ENCODE data around the gene ADGRG6. TPM values are rescaled to one million over a fixed set of nuclear protein-coding genes. Genes with fewer than 3 reads are reported as not detected.

ADGRG6 gene
- total RNA-seq, 2 donors from 2014 or later = 1.0 to 2.7 TPM

DNA sequence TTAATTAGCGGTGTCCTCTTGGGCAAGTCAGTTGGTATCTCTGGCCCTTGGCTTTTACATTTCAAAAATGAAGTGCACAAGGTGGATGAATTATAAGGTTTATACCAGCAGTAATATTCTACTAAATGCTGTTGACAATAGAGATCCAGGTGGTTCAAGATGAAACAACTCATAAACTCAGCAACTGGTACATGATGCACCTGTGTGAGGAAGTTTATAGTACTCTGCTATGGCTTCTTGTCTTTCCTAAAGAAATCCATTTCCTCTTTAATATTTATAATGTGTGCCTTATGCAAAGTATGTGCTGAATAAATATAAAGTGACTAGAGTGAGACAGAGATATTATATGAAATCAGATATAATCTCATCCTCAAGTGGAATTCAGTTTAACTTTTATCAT is 48.5 kb downstream of the ADGRG6 start:
- no peak for ATAC-seq

GRCh38 chr6:142353690-142354089 is 51.9 kb downstream of the ADGRG6 start:
- no peak overlapping the region for H3K27ac Mint-ChIP-seq
- no peaks in the 10 kb centered on the region for H3K36me3 Mint-ChIP-seq
- ATAC-seq (no peak), DNase-seq (ENCODE audit: low spot score in 2 of 2) (no peak)
- H3K9me3 Mint-ChIP-seq = peaks cover 4% of the 10 kb centered on the region in 2 donors

More for the DNA sequence above, 48.5 kb downstream of the ADGRG6 start:
- Mint-ChIP-seq H3K27ac (no peak overlapping the region), H3K36me3 (no peaks in the 10 kb centered on the region), H3K9me3 (peaks cover 4% of the 10 kb centered on the region in 2 donors)
- no peak for DNase-seq (ENCODE audit: low spot score in 2 of 2)

DNA sequence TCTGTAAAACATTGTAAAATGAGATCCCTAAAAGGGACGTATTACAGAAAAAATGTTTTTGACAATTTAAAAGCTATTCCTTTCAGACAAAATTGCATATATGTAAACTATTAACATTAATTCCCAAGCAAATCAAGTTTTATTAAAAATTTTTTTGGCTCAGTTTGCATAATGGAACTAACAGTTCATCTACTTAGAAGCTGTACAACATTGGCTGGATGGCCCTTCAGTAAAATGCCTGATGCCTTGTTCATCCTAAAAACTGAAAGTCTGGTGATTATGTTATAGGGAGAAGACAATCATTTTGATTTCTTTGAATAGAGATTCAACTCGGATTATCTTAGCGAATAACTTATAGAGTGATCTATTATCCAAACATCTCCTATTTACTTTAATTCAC is 52.8 kb downstream of the ADGRG6 start:
- DNase-seq (ENCODE audit: low spot score in 2 of 2) (no peak), ATAC-seq (no peak)
- no peaks in the 10 kb centered on the region for H3K36me3 Mint-ChIP-seq
- no peak overlapping the region for H3K27ac Mint-ChIP-seq
- peaks cover 4% of the 10 kb centered on the region in 2 donors for H3K9me3 Mint-ChIP-seq

GRCh38 chr6:142355520-142356174 is 53.8 kb downstream of the ADGRG6 start:
- no peaks in the 10 kb centered on the region for H3K36me3 Mint-ChIP-seq
- ATAC-seq = peak in 1 of 2 donors; percentile 24
- DNase-seq (ENCODE audit: low spot score in 2 of 2) = no peak
- peaks cover 2 to 4% of the 10 kb centered on the region in 2 donors for H3K9me3 Mint-ChIP-seq
- no peak overlapping the region for H3K27ac Mint-ChIP-seq

- ATAC-seq (peak; percentile 63 to 88), DNase-seq (ENCODE audit: low spot score in 2 of 2) (no peak)
- no peaks in the 10 kb centered on the region for H3K36me3 Mint-ChIP-seq
Measured at GRCh38 chr6:142356201-142356883, 54.5 kb downstream of the ADGRG6 start.

DNA sequence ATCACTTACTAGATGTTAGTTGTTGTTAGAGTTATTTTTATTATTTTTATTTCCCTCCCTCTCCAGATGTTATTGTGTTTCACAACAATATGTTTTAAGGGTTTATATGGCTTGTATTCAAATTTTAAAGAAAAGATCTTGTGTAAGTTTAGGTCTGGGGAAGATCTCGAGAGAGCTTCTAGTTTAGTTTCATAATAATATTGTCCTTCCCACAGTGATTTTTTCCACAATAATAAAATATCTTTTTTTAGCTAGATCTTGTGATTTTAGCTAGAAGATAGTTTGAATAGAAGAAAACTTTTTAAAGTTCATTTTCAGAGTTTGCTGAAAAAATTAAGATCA is 55.0 kb downstream of the ADGRG6 start:
- no peaks in the 10 kb centered on the region for H3K36me3 Mint-ChIP-seq
- no peak for ATAC-seq
- H3K27ac Mint-ChIP-seq = no peak overlapping the region
- H3K9me3 Mint-ChIP-seq = no peaks in the 10 kb centered on the region
- DNase-seq (ENCODE audit: low spot score in 2 of 2) = no peak

More at GRCh38 chr6:142356201-142356883, 54.5 kb downstream of the ADGRG6 start:
- Mint-ChIP-seq H3K27ac (no peak overlapping the region), H3K9me3 (peaks cover 0 to 1% of the 10 kb centered on the region in 2 donors)

DNA sequence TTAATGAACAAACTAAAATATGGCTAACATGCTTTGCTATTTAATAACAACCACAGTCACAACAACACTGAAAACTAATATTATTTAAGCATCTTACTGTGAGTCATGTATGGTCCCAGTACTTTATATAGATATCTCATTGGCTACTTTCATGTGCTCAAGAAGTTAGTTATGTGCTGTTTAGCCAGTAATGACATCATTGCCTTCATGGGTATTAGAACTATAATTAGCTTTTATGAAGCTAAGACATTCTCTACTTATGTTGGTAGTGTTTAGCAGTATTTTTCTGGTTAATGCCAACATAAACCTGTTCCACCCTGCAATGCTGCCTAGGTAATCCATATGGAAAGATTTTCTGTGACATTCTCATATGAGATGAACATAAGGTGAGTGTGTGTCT is 56.1 kb downstream of the ADGRG6 start:
- Mint-ChIP-seq H3K9me3 (no peaks in the 10 kb centered on the region), H3K27ac (no peak overlapping the region), H3K36me3 (no peaks in the 10 kb centered on the region)
- ATAC-seq = no peak
- no peak for DNase-seq (ENCODE audit: low spot score in 2 of 2)

DNA sequence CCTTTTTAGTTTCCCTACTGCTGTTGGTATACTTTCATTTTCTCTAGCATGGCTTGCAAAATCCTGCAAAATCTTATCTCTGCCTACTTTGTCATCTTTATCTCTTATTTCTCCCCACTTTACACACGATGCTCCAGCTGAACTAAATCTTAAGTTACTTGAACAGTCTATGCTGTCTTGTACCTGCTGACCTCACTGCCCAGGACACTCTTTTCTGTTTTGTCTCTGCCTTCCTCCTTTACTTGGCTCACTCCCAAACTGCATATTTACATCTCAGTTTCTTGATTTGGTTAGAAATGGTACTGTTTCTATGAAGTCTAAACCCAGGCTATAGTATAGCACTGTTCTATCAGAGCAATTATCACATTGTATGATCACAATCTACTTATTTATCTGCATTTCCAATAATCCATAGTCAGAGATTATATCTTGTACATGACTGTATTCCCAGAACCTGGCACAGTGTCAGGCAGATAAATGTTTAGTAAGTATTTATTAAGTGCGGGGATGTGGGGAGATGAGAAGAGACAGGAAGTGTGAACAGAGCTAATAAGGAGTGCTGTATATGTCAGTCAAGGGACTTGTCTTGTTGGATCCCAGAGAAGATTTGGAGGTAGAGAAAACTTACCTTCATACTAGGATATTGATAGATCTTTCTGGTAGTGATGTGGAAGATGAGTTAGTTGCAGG is 57.6 kb downstream of the ADGRG6 start:
- DNase-seq (ENCODE audit: low spot score in 2 of 2) = no peak
- no peaks in the 10 kb centered on the region for H3K9me3 Mint-ChIP-seq
- ATAC-seq = no peak
- no peak overlapping the region for H3K27ac Mint-ChIP-seq
- H3K36me3 Mint-ChIP-seq = no peaks in the 10 kb centered on the region

- ATAC-seq (no peak), DNase-seq (ENCODE audit: low spot score in 2 of 2) (no peak)
- no peaks in the 10 kb centered on the region for H3K36me3 Mint-ChIP-seq
- no peak overlapping the region for H3K27ac Mint-ChIP-seq
- H3K9me3 Mint-ChIP-seq = no peaks in the 10 kb centered on the region
Measured at GRCh38 chr6:142361345-142361744, 59.5 kb downstream of the ADGRG6 start.

DNA sequence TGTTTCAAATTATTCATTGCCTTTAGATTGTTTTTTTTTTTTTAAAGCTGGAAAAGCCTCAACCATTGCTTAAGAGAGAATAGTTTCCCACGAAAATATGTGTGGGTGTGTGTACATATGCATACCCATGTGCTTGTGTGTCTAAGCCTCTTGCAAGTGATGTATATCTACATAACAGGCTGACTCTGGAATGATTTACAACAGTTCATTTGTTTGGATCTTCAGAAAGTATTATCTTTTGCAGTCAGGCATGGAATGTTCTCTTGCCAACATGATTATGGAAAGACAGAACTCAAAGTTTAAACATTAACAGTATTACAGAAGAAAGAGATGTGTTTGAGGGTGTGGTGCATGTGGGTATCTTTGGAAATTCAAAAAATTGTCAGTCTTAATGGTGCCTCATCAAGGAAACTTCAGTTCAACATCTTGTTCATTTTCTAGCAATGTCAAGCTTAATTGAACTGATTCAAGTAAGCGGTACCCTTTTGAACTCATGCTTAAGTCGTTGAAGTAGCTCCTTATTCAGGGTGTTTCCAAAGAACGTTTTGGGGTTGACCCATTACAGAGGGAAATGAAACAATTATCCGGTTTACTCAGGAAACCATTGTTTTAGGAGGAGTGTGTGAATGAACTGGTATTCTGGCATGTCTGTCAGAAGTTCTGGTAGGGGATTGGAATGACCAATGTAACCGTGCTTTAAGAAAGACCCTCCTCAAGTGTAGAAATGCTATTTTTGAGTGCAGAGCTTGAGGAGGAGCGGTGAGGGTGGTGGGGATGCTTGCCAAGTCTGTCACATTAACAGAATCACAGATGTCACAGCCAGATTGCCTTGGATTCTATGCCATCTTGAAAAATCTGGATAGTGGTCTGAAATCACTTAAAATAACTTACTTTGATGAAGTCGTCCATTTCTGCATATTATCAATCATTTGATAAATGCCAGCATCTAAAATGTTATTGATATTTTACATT is 60.3 kb downstream of the ADGRG6 start:
- Mint-ChIP-seq H3K36me3 (no peaks in the 10 kb centered on the region), H3K27ac (no peak overlapping the region), H3K9me3 (no peaks in the 10 kb centered on the region)
- DNase-seq (ENCODE audit: low spot score in 2 of 2) (no peak), ATAC-seq (no peak)

GRCh38 chr6:142367061-142367460 is 65.3 kb downstream of the ADGRG6 start:
- Mint-ChIP-seq H3K9me3 (no peaks in the 10 kb centered on the region), H3K27ac (no peak overlapping the region), H3K36me3 (no peaks in the 10 kb centered on the region)
- ATAC-seq (no peak), DNase-seq (ENCODE audit: low spot score in 2 of 2) (no peak)

DNA sequence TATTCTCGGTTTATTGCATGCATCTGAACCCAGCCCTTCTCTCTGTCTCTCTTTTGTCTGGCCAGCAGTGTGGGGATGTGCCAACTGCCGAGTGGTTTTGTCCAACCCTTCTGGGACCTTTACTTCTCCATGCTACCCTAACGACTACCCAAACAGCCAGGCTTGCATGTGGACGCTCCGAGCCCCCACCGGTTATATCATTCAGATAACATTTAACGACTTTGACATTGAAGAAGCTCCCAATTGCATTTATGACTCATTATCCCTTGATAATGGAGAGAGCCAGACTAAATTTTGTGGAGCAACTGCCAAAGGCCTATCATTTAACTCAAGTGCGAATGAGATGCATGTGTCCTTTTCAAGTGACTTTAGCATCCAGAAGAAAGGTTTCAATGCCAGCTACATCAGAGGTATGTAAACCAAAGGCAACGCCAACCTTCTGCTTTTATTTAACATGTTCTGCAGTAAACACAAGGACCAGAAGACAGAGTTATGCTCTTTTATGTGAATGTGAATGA is 65.8 kb downstream of the ADGRG6 start:
- Mint-ChIP-seq H3K9me3 (no peaks in the 10 kb centered on the region), H3K36me3 (no peaks in the 10 kb centered on the region), H3K27ac (no peak overlapping the region)
- ATAC-seq = no peak
- no peak for DNase-seq (ENCODE audit: low spot score in 2 of 2)

DNA sequence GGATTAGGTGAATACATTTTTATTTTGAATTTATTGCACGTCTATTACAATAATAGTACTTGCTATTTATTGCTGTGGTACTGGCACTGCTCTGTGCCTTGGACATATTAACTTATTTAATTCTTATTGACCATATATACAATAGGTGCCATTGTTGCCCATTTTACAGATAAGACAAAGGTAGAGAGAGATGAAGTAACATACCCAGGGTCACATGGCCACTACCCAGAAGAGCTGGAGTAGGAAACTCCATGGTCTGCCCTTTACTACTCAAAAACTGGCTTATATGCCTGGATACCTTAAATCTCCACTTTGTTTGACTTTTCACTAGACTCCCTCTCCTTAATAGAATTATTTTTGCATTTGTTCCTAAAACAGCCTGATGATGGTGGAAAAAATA is 67.5 kb downstream of the ADGRG6 start:
- DNase-seq (ENCODE audit: low spot score in 2 of 2) (no peak), ATAC-seq (no peak)
- H3K27ac Mint-ChIP-seq = no peak overlapping the region
- no peaks in the 10 kb centered on the region for H3K9me3 Mint-ChIP-seq
- no peaks in the 10 kb centered on the region for H3K36me3 Mint-ChIP-seq

DNA sequence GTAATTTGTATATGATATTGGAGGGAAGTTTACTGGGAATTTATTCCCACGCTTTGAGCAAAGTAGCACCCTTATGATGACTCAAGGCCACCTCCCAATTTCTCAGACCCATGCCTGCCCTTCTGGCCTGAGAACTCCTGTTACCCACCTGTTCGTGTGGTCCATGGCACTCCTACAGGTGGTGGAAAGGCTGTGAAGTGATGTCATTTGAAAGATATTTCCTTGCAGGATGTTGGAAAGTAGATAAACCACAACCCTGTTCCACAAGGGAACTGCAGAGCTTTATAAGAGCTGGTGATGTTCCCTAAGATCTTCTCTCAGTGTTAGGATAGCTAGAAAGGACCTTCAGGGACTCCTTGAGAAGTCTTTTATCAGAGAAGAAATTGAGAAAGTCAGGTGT is 70.5 kb downstream of the ADGRG6 start:
- no peak for ATAC-seq
- Mint-ChIP-seq H3K9me3 (no peaks in the 10 kb centered on the region), H3K36me3 (no peaks in the 10 kb centered on the region), H3K27ac (no peak overlapping the region)
- DNase-seq (ENCODE audit: low spot score in 2 of 2) = no peak

DNA sequence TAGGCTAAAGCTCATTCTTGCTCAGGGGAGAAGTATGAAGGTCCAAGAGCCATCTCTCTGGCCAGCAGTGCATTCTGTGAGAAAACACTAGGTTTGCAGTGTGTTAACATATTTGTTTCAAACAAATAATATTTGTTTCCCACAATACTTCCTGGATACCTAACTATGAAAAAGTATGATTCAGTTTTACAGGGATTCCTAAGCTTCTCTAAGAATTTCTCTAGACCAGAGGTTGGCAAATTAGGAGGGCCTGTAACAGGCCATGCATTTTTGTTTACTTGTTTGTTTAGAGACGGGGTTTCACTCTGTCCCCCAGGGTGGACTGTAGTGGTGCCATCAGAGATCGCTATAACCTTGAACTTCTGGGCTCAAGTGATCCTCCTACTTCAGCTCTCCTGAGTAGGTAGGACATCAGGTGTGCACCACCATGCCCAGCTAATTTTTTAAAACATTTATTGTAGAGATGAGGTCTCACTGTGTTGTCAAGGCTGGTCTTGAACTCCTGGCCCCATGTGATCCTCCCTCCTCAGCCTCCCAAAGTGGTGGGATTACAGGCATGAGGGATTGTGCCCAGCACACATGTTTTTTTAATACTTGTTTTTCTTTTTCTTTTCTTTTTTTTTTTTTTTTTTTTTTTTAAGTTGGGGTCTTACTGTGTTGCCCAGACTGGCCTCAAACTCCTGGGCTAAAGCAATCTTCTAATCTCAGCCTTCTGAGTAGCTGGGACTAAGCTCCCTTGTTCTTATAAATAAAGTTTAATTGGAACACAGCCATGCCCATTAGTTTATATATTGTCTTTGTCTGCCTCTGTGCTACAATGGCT is 71.7 kb downstream of the ADGRG6 start:
- H3K27ac Mint-ChIP-seq = no peak overlapping the region
- DNase-seq (ENCODE audit: low spot score in 2 of 2) (no peak), ATAC-seq (no peak)
- no peaks in the 10 kb centered on the region for H3K9me3 Mint-ChIP-seq
- no peaks in the 10 kb centered on the region for H3K36me3 Mint-ChIP-seq
